Gastroesophageal sphincter (tissue), 3 donors: ENCODE results near the gene POU2F1.

Source experiments
- CTCF ChIP-seq, 4 experiments: fragments of 200-600 bp in 2 of 4; fragments of 450-650 bp in 2 of 4; sonication (generic) in 1 of 4; IDR thresholded peaks; one replicate each; pipeline ENCODE4 v1.5.1; 2017 to 2019; ENCODE audit warnings: antibody characterized with exemption in 4 of 4, mild to moderate bottlenecking in 2 of 4, moderate library complexity in 2 of 4
- EP300 ChIP-seq: sonication (generic); formaldehyde crosslinking; IDR thresholded peaks from one replicate; pipeline ENCODE4 v1.6.1; 2017; ENCODE audit warnings: antibody characterized with exemption, mild to moderate bottlenecking

GRCh38 chr1:167388976-167389375, 168.3 kb downstream of the POU2F1 start:
- TF ChIP-seq CTCF (IDR thresholded peaks at IDR 0.05) (no peak), EP300 (no peak)
